B cell (primary cell): ENCODE measurements around the gene FARP1. TPM values are rescaled to one million over a fixed set of nuclear protein-coding genes. Genes with fewer than 3 reads are reported as not detected.

Experiments used
- ATAC-seq: fragments of 200-7000 bp; cut with Tn5 transposase; one replicate; pipeline ENCODE4 v1.10.0; 2021; ENCODE audit warnings: low read depth, mild to moderate bottlenecking, moderate number of reproducible peaks, moderate library complexity
- CTCF ChIA-PET: fragments of 350-600 bp; sonication (Branson Sonifier 250); formaldehyde crosslinking; loops from one replicate; lab custom pipeline; 2021; ENCODE audit warnings: antibody characterized with exemption, inconsistent platforms; lab: Charles Lee
- POLR2A ChIA-PET: fragments of 350-600 bp; sonication (Branson Sonifier 250); formaldehyde crosslinking; loops from one replicate; lab custom pipeline; 2021; ENCODE audit warnings: antibody characterized with exemption; lab: Charles Lee
- DNase-seq: peaks from one replicate; pipeline ENCODE4 v3.0.0; 2013
- H2AFZ ChIP-seq: 2 replicates; pipeline ENCODE4 v1.6.1; 2012; ENCODE audit warnings: mild to moderate bottlenecking, low read depth, low read length; ENCODE audit not compliant: insufficient read depth, poor library complexity, severe bottlenecking
- H3K27ac ChIP-seq, 2 donors: 1 replicate in 1 of 2; 2 replicates in 1 of 2; pipeline ENCODE4 v1.5.1; 2012 to 2013; ENCODE audit warnings: low read length in 2 of 2, mild to moderate bottlenecking in 2 of 2, moderate library complexity in 1 of 2
- H3K27me3 ChIP-seq, 4 experiments: fragments of 200-600 bp in 1 of 4; sonication (generic) in 1 of 4; replicated peaks in 1 of 4; 1 replicate in 2 of 4; 2 replicates in 2 of 4; pipeline versions ENCODE4 v1.6.1 to v1.7.0; 2013 to 2016; ENCODE audit warnings: low read length in 3 of 4, mild to moderate bottlenecking in 2 of 4, mixed read lengths in 1 of 4, moderate library complexity in 1 of 4; ENCODE audit not compliant: insufficient read depth in 4 of 4, control insufficient read depth in 3 of 4; ENCODE audit errors: control extremely low read depth in 1 of 4
- H3K36me3 ChIP-seq, 2 experiments: replicated peaks in 1 of 2; 1 replicate in 1 of 2; 2 replicates in 1 of 2; pipeline versions ENCODE4 v1.6.1 to v1.7.1; 2013; ENCODE audit warnings: low read length in 1 of 2; ENCODE audit not compliant: insufficient read depth in 2 of 2, control insufficient read depth in 1 of 2; ENCODE audit errors: control extremely low read depth in 1 of 2, extremely low read depth in 1 of 2
- H3K4me1 ChIP-seq, 2 donors: fragments of 200-600 bp in 1 of 2; sonication (generic) in 1 of 2; 1 replicate in 1 of 2; 2 replicates in 1 of 2; pipeline versions ENCODE4 v1.5.1 to v1.6.1; 2013 to 2017; ENCODE audit warnings: low read length in 2 of 2; ENCODE audit not compliant: control insufficient read depth in 2 of 2, insufficient read depth in 2 of 2
- H3K4me2 ChIP-seq: replicated peaks from 2 replicates; pipeline ENCODE3; 2012; ENCODE audit warnings: mild to moderate bottlenecking, low read depth, low read length; ENCODE audit not compliant: poor library complexity, severe bottlenecking
- H3K4me3 ChIP-seq, 5 experiments: fragments of 200-600 bp in 1 of 5; sonication (generic) in 1 of 5; 1 replicate in 3 of 5; 2 replicates in 2 of 5; pipeline versions ENCODE4 v1.5.1 to v1.7.0; 2011 to 2016; ENCODE audit warnings: low read length in 4 of 5, mild to moderate bottlenecking in 4 of 5, low read depth in 2 of 5, control low read depth in 1 of 5, moderate library complexity in 1 of 5; ENCODE audit not compliant: insufficient read depth in 1 of 5; ENCODE audit errors: control extremely low read depth in 1 of 5, extremely low read depth in 1 of 5
- H3K79me2 ChIP-seq: fragments of 200-600 bp; sonication (generic); one replicate; pipeline ENCODE4 v1.6.0; 2016; ENCODE audit warnings: low read length; ENCODE audit not compliant: control insufficient read depth, insufficient read depth
- H3K9ac ChIP-seq: fragments of 200-600 bp; sonication (generic); 2 replicates; pipeline ENCODE4 v1.6.1; 2017; ENCODE audit warnings: mild to moderate bottlenecking, low read length, moderate library complexity
- H3K9me3 ChIP-seq, 3 donors: one replicate each; pipeline versions ENCODE4 v1.6.1 to v1.7.1; 2013; ENCODE audit warnings: low read length in 2 of 3; ENCODE audit not compliant: control insufficient read depth in 2 of 3, insufficient read depth in 1 of 3; ENCODE audit errors: control extremely low read depth in 1 of 3
- H4K20me1 ChIP-seq: 2 replicates; pipeline ENCODE4 v1.6.0; 2012; ENCODE audit warnings: mild to moderate bottlenecking, low read length; ENCODE audit not compliant: insufficient read depth, control insufficient read depth, poor library complexity, severe bottlenecking
- H3K27ac Mint-ChIP-seq: one replicate; pipeline ENCODE4 v1.8.0; 2021; ENCODE audit warnings: mixed read lengths
- H3K27me3 Mint-ChIP-seq: one replicate; pipeline ENCODE4 v1.8.0; 2021; ENCODE audit warnings: mixed read lengths
- H3K4me1 Mint-ChIP-seq: one replicate; pipeline ENCODE4 v1.8.0; 2021; ENCODE audit warnings: mixed read lengths
- H3K4me3 Mint-ChIP-seq: one replicate; pipeline ENCODE4 v1.8.0; 2021; ENCODE audit warnings: mixed read lengths
- H3K9me3 Mint-ChIP-seq: one replicate; pipeline ENCODE4 v1.8.0; 2022; ENCODE audit warnings: mixed read lengths; ENCODE audit not compliant: insufficient read depth
- CTCF ChIP-seq: fragments of 200-600 bp; IDR thresholded peaks from one replicate; pipeline ENCODE4 v1.8.0; 2022; ENCODE audit warnings: antibody characterized with exemption, mild to moderate bottlenecking
- EZH2 ChIP-seq: IDR thresholded peaks from 2 replicates; pipeline ENCODE4 v1.6.1; 2012; ENCODE audit warnings: borderline replicate concordance, low read depth, mild to moderate bottlenecking, moderate library complexity, low read length; ENCODE audit not compliant: insufficient read depth, poor library complexity, severe bottlenecking
- WGBS: methylation state at CpG from one replicate; pipeline ENCODE4 v1.1.5; 2013; ENCODE audit warnings: missing lambda C conversion rate; ENCODE audit not compliant: insufficient coverage; 5-methylcytosine and 5-hydroxymethylcytosine counted together
- intact Hi-C: fragments of 100-400 bp; cut with micrococcal nuclease; formaldehyde crosslinking; loops from one replicate; pipeline ENCODE4 v1.10.0; 2022
- polyA plus RNA-seq: library from polyadenylated mRNA; depleted of rRNA; stranded (reverse); fragments of >200 nt; gene quantifications from 2 replicates; pipeline ENCODE4 v1.2.3, GENCODE V29; 2012
- total RNA-seq, 2 donors: library from RNA; stranded (reverse); fragments of 120-200 nt in 1 of 2; gene quantifications; 1 replicate in 1 of 2; 2 replicates in 1 of 2; pipeline versions ENCODE4 v1.2.3 to v1.2.4, GENCODE V29; 2013 to 2022

FARP1 gene
- total and polyA plus RNA-seq, 2 donors (not counting 1 experiment from before 2014, with no cell fraction given) = 0.15 to 1.5 TPM

- H3K4me1 ChIP-seq = no peaks in the 10 kb centered on the region
- TF ChIP-seq CTCF (no peak), EZH2 (no peak)
- CTCF ChIA-PET = no interaction called here
- intact Hi-C loops = no loop called here
- 90% methylated on average over 1 of the region's 1 CpG for WGBS
- no peaks in the 10 kb centered on the region for H3K36me3 ChIP-seq
- H3K4me3 Mint-ChIP-seq = no peak overlapping the region
- POLR2A ChIA-PET = no interaction called here
- peaks cover 6% of the 10 kb centered on the region for H3K27me3 Mint-ChIP-seq
- no peak overlapping the region for H3K4me3 ChIP-seq
- no peaks in the 10 kb centered on the region for H3K9me3 ChIP-seq
- H3K27me3 ChIP-seq = no peaks in the 10 kb centered on the region
- H3K4me2 ChIP-seq = no peak overlapping the region
- no peak overlapping the region for H3K27ac ChIP-seq
- no peaks in the 10 kb centered on the region for H3K4me1 Mint-ChIP-seq
- no peaks in the 10 kb centered on the region for H3K79me2 ChIP-seq
- H3K9me3 Mint-ChIP-seq = no peaks in the 10 kb centered on the region
- no peak overlapping the region for H2AFZ ChIP-seq
- no peak overlapping the region for H3K27ac Mint-ChIP-seq
- H3K9ac ChIP-seq = no peak overlapping the region
- DNase-seq (no peak), ATAC-seq (no peak)
- H4K20me1 ChIP-seq = no peaks in the 10 kb centered on the region
Observed at GRCh38 chr13:98272549-98272948, 129.7 kb downstream of the FARP1 start.

- Histone ChIP-seq H3K4me3 (no peak overlapping the region), H3K4me2 (no peak overlapping the region), H3K27me3 (no peaks in the 10 kb centered on the region), H3K9ac (no peak overlapping the region), H2AFZ (no peak overlapping the region), H4K20me1 (no peaks in the 10 kb centered on the region), H3K36me3 (no peaks in the 10 kb centered on the region), H3K9me3 (no peaks in the 10 kb centered on the region), H3K79me2 (no peaks in the 10 kb centered on the region), H3K27ac (no peak overlapping the region), H3K4me1 (no peaks in the 10 kb centered on the region)
- Mint-ChIP-seq H3K9me3 (no peaks in the 10 kb centered on the region), H3K27me3 (peaks cover 6% of the 10 kb centered on the region), H3K4me1 (peaks cover 3% of the 10 kb centered on the region), H3K4me3 (no peak overlapping the region), H3K27ac (no peak overlapping the region)
- intact Hi-C loops = no loop called here
- CTCF ChIA-PET = no interaction called here
- TF ChIP-seq EZH2 (no peak), CTCF (no peak)
- DNase-seq (no peak), ATAC-seq (no peak)
- POLR2A ChIA-PET = no interaction called here
- WGBS = 89% methylated on average over 6 of the region's 9 CpGs
Observed at GRCh38 chr13:98273067-98273823, 130.4 kb downstream of the FARP1 start.
